ENCODE data around the gene CCL7. TPM values are rescaled to one million over a fixed set of nuclear protein-coding genes. Genes with fewer than 3 reads are reported as not detected.
A peak's percentile ranks its signal among the peaks of the same experiment; 100 is the strongest.

The CCL7 gene
- total and polyA plus RNA-seq, 4 donors, result not detected

- H3K36me3 ChIP-seq (ENCODE audit: control insufficient read depth in 4 of 4, insufficient read depth in 3 of 4, low read depth in 1 of 4, low read length in 3 of 4), result no peaks in the 10 kb centered on the region
- H3K27ac ChIP-seq (ENCODE audit: low read depth in 1 of 2, low read length in 2 of 2), result no peak overlapping the region
- peaks cover 0 to 4% (median 2%) of the 10 kb centered on the region in 4 donors for H3K4me1 ChIP-seq (ENCODE audit: control insufficient read depth in 4 of 4, insufficient read depth in 4 of 4, low read length in 3 of 4)
- TF ChIP-seq RAD21 (IDR thresholded peaks at IDR 0.05), result no peak
- no peak for TF ChIP-seq EGR1 (IDR thresholded peaks at IDR 0.05; ENCODE audit: low read depth in 2 of 2)
- no peak for TF ChIP-seq ATF3 (IDR thresholded peaks at IDR 0.05)
- no peak for TF ChIP-seq RXRA (IDR thresholded peaks at IDR 0.05)
- no peak for TF ChIP-seq JUND (IDR thresholded peaks at IDR 0.05)
- no peak for TF ChIP-seq GABPA (IDR thresholded peaks at IDR 0.05 in 1 of 2, conservative IDR thresholded peaks at IDR 0.05 in 1 of 2)
- no peak for TF ChIP-seq HNF4G (IDR thresholded peaks at IDR 0.05)
- no peak for TF ChIP-seq HNF4A (conservative IDR thresholded peaks at IDR 0.05)
- TF ChIP-seq TAF1 (conservative IDR thresholded peaks at IDR 0.05), result no peak
- TF ChIP-seq MAX (IDR thresholded peaks at IDR 0.05), result no peak
- no peak for TF ChIP-seq FOXA1 (IDR thresholded peaks at IDR 0.05)
- no peak for TF ChIP-seq YY1 (IDR thresholded peaks at IDR 0.05)
- no peak for TF ChIP-seq REST (IDR thresholded peaks at IDR 0.05)
- no peak for TF ChIP-seq CTCF (IDR thresholded peaks at IDR 0.05; ENCODE audit: low read depth, low read length, missing input control)
- no peak for TF ChIP-seq ZBTB33 (IDR thresholded peaks at IDR 0.05)
- TF ChIP-seq NR2F2 (IDR thresholded peaks at IDR 0.05), result no peak
- H3K9me3 ChIP-seq (ENCODE audit: control insufficient read depth in 4 of 4, low read length in 3 of 4), result no peaks in the 10 kb centered on the region
- no peak overlapping the region for H3K9ac ChIP-seq (ENCODE audit: low read depth in 1 of 2, low read length in 2 of 2)
- no peaks in the 10 kb centered on the region for H3K27me3 ChIP-seq (ENCODE audit: control insufficient read depth in 4 of 4, insufficient read depth in 4 of 4, low read length in 3 of 4)
- H3K4me3 ChIP-seq (ENCODE audit: low read depth in 1 of 3, low read length in 3 of 3), result no peak overlapping the region
- WGBS, result 83% methylated on average over 3 of the region's 3 CpGs
- DNase-seq (ENCODE audit: low spot score), result no peak
These were observed 18.8 kb upstream of the CCL7 start for GRCh38 chr17:34251186-34251585.

- TF ChIP-seq CTCF (IDR thresholded peaks at IDR 0.05; ENCODE audit: low read depth, low read length, missing input control) (no peak), RXRA (IDR thresholded peaks at IDR 0.05) (peak; percentile 72 to 76), HNF4G (IDR thresholded peaks at IDR 0.05) (no peak), ATF3 (IDR thresholded peaks at IDR 0.05) (no peak)
- WGBS, result 50% methylated on average over 5 of the region's 5 CpGs
These were observed 18.0 kb upstream of the CCL7 start for GRCh38 chr17:34252095-34252443.

More at GRCh38 chr17:34252095-34252443, 18.0 kb upstream of the CCL7 start:
- H3K4me1 ChIP-seq (ENCODE audit: control insufficient read depth in 4 of 4, insufficient read depth in 4 of 4, low read length in 3 of 4), result peaks cover 0 to 4% (median 2%) of the 10 kb centered on the region in 4 donors
- no peak overlapping the region for H3K9ac ChIP-seq (ENCODE audit: low read depth in 1 of 2, low read length in 2 of 2)
- DNase-seq (ENCODE audit: low spot score), result no peak
- H3K27me3 ChIP-seq (ENCODE audit: control insufficient read depth in 4 of 4, insufficient read depth in 4 of 4, low read length in 3 of 4), result no peaks in the 10 kb centered on the region
- H3K4me3 ChIP-seq (ENCODE audit: low read depth in 1 of 3, low read length in 3 of 3), result no peak overlapping the region
- peak overlapping the region; percentile 9 to 42 for H3K27ac ChIP-seq (ENCODE audit: low read depth in 1 of 2, low read length in 2 of 2)
- H3K9me3 ChIP-seq (ENCODE audit: control insufficient read depth in 4 of 4, low read length in 3 of 4), result no peaks in the 10 kb centered on the region
- no peaks in the 10 kb centered on the region for H3K36me3 ChIP-seq (ENCODE audit: control insufficient read depth in 4 of 4, insufficient read depth in 3 of 4, low read depth in 1 of 4, low read length in 3 of 4)

Measured in liver (tissue), 9 donors.